Heart left ventricle (tissue), 16 donors: ENCODE measurements around the gene KIF12. TPM values are rescaled to one million over a fixed set of nuclear protein-coding genes. Genes with fewer than 3 reads are reported as not detected.

ENCODE experiments used
- ATAC-seq, 4 donors: fragments of 200-7000 bp; cut with Tn5 transposase; one replicate each; pipeline ENCODE4 v1.9.1; 2020 to 2022; ENCODE audit warnings: moderate library complexity in 4 of 4, mild to moderate bottlenecking in 3 of 4, moderate number of reproducible peaks in 1 of 4
- DNase-seq, 5 donors: peaks; one replicate each; pipeline ENCODE4 v3.0.0-alpha.2; 2020
- H3K27ac ChIP-seq, 12 donors: fragments of 200-600 bp; sonication (generic) in 4 of 12; one replicate each; pipeline versions ENCODE4 v1.5.0 to v1.8.0; 2016 to 2022; ENCODE audit warnings: mild to moderate bottlenecking in 2 of 12
- H3K27me3 ChIP-seq, 9 donors: fragments of 200-600 bp; sonication (generic) in 2 of 9; one replicate each; pipeline versions ENCODE4 v1.5.1 to v1.8.0; 2016 to 2022; ENCODE audit warnings: mild to moderate bottlenecking in 3 of 9
- H3K36me3 ChIP-seq, 9 donors: fragments of 200-600 bp; sonication (generic) in 2 of 9; one replicate each; pipeline versions ENCODE4 v1.5.0 to v1.8.0; 2018 to 2022; ENCODE audit warnings: mild to moderate bottlenecking in 2 of 9
- H3K4me1 ChIP-seq, 12 donors: fragments of 200-600 bp; sonication (generic) in 4 of 12; one replicate each; pipeline versions ENCODE4 v1.5.0 to v1.8.0; 2016 to 2022; ENCODE audit warnings: mild to moderate bottlenecking in 3 of 12
- H3K4me3 ChIP-seq, 12 donors: fragments of 200-600 bp; sonication (generic) in 4 of 12; one replicate each; pipeline versions ENCODE4 v1.5.0 to v1.8.0; 2017 to 2022; ENCODE audit warnings: mild to moderate bottlenecking in 9 of 12, moderate library complexity in 4 of 12
- H3K9me3 ChIP-seq, 12 donors: fragments of 200-600 bp; sonication (generic) in 4 of 12; one replicate each; pipeline versions ENCODE4 v1.5.0 to v1.8.0; 2016 to 2022; ENCODE audit warnings: mild to moderate bottlenecking in 1 of 12
- POLR2A ChIP-seq, 2 donors: fragments of 450-650 bp; IDR thresholded peaks; one replicate each; pipeline ENCODE4 v1.6.1; 2017; ENCODE audit warnings: antibody characterized with exemption in 2 of 2, mild to moderate bottlenecking in 2 of 2, moderate library complexity in 2 of 2
- WGBS, 4 donors: extraction: QIAGEN DNeasy Blood & Tissue Kit in 2 of 4; methylation state at CpG; one replicate each; pipeline versions ENCODE4 v1.1.5 to v1.1.7; 2013 to 2018; 5-methylcytosine and 5-hydroxymethylcytosine counted together
- intact Hi-C, 10 donors: fragments of 100-400 bp; cut with DNase I; formaldehyde crosslinking; loops; one replicate each; pipeline versions ENCODE4 v1.11.1 to v1.14.2; 2022
- polyA plus RNA-seq, 2 donors: library from polyadenylated mRNA; stranded (reverse); fragments of 200-250 nt; gene quantifications; one replicate each; pipeline ENCODE4 v1.2.3, GENCODE V29; 2013
- total RNA-seq, 9 donors: library from RNA; depleted of rRNA in 2 of 9; stranded (reverse); fragments of >200 nt in 2 of 9; fragmentation: NEBNext Ultra II Directional in 3 of 9; extraction: Animal tissue kit (Norgen Biotek cat#: 25700) in 3 of 9; gene quantifications; one replicate each; pipeline versions ENCODE4 v1.1.0 to v1.2.4, GENCODE V29; 2016 to 2023
- TF ChIP-seq, protein P1 (sequence below), 12 donors: fragments of 200-600 bp; sonication (generic) in 4 of 12; IDR thresholded peaks; one replicate each; pipeline versions ENCODE4 v1.5.0 to v1.8.0; 2018 to 2022; ENCODE audit warnings: antibody characterized with exemption in 12 of 12, mild to moderate bottlenecking in 5 of 12
- donor health status: ischemic (EF 13 %, LVEDD 7.1; RV severe dilation, severe dysfunction).
- donor health status: healthy with polysubstance abuse.
- donor health status: DM: no; HTN: yes; CAD: no.
- donor health status: DM: no; HTN: no; CAD: no.
- donor health status: ischemic (EF 25% LVEDD 6.9; RV normal size, moderate dysfunction).
- donor health status: ischemic (EF 25% LVEDD 5.7; RV mildly dilated, moderate dysfunction).
- donor health status: healthy.
- donor health status: DM: yes; HTN: yes; CAD: no.
- donor health status: ischemic (EF 35%, LVEDD 5.7; RV mildly dilated, moderate dysfunction).
- donor health status: nonischemic (EF 11% LVEDD 7.7; RV severe dilation, severe dysfunction).
- donor health status: DM: yes; HTN: yes; CAD: no.
- donor health status: PGD.
- donor health status: ischemic (EF 29% LVEDD 5.4; RV normal size, mild dysfunction).
- donor health status: nonischemic (EF 23%, LVEDD 6.1; RV moderate dilation, normal function).

KIF12 gene
- total and polyA plus RNA-seq, 11 donors = 0.08 to 0.21 TPM; not detected in 9

DNA sequence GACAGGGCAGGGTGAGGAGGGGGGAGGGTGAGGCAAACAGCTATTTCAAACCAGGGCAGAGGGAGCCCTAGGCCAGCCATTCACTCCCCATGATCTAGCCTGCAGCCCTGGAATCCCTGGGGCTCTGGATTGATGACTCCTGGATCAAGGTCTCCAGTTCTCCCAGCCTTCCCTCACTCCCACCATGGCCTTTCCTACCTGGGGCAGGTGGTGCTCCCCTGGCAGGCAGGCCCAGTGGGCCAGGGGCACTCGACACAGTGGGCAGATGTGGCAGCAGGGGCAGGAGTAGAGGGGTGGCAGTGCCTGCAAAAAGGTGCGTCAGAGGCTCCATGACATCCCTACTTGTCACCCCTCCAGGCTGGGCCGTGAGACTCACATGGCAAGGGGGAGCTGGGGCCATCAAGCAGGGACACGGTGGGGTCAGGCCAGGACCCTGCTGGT, 6.0 kb downstream of the KIF12 start:
- no peak for DNase-seq
- Histone ChIP-seq H3K4me1 (peaks cover 0 to 7% (median 4%) of the 10 kb centered on the region in 12 donors), H3K4me3 (no peak overlapping the region), H3K27me3 (peaks cover 0 to 24% (median 9%) of the 10 kb centered on the region in 9 donors), H3K27ac (no peak overlapping the region), H3K9me3 (no peaks in the 10 kb centered on the region), H3K36me3 (no peaks in the 10 kb centered on the region)
- intact Hi-C loops = no loop called here
- no peak for TF ChIP-seq POLR2A (IDR thresholded peaks at IDR 0.05)
- TF ChIP-seq, protein P1, sequence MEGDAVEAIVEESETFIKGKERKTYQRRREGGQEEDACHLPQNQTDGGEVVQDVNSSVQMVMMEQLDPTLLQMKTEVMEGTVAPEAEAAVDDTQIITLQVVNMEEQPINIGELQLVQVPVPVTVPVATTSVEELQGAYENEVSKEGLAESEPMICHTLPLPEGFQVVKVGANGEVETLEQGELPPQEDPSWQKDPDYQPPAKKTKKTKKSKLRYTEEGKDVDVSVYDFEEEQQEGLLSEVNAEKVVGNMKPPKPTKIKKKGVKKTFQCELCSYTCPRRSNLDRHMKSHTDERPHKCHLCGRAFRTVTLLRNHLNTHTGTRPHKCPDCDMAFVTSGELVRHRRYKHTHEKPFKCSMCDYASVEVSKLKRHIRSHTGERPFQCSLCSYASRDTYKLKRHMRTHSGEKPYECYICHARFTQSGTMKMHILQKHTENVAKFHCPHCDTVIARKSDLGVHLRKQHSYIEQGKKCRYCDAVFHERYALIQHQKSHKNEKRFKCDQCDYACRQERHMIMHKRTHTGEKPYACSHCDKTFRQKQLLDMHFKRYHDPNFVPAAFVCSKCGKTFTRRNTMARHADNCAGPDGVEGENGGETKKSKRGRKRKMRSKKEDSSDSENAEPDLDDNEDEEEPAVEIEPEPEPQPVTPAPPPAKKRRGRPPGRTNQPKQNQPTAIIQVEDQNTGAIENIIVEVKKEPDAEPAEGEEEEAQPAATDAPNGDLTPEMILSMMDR (IDR thresholded peaks at IDR 0.05) = no peak
- 84 to 95% (median 87%) methylated on average over 3 to 4 of the region's 4 CpGs for WGBS, 4 donors
- no peak for ATAC-seq

- ATAC-seq (peak in 1 of 4 donors; percentile 11), DNase-seq (no peak)
- TF ChIP-seq, protein P1 (IDR thresholded peaks at IDR 0.05) = no peak
- no peak for TF ChIP-seq POLR2A (IDR thresholded peaks at IDR 0.05)
- H3K4me1 ChIP-seq = no peaks in the 10 kb centered on the region
- peaks cover 0 to 17% (median 2%) of the 10 kb centered on the region in 9 donors for H3K27me3 ChIP-seq
- no peak overlapping the region for H3K27ac ChIP-seq
- H3K36me3 ChIP-seq = no peaks in the 10 kb centered on the region
- WGBS, 4 donors = 82 to 93% (median 89%) methylated on average over 2 to 4 of the region's 4 CpGs
- H3K9me3 ChIP-seq = no peaks in the 10 kb centered on the region
- no peak overlapping the region for H3K4me3 ChIP-seq
- intact Hi-C loops = no loop called here
Measured at GRCh38 chr9:114092336-114092735, 6.8 kb downstream of the KIF12 start.

GRCh38 chr9:114091711-114092110, 7.4 kb downstream of the KIF12 start:
- DNase-seq = no peak
- Histone ChIP-seq H3K9me3 (no peaks in the 10 kb centered on the region), H3K27me3 (peaks cover 0 to 12% (median 0%) of the 10 kb centered on the region in 9 donors), H3K36me3 (no peaks in the 10 kb centered on the region), H3K4me1 (no peaks in the 10 kb centered on the region), H3K4me3 (no peak overlapping the region), H3K27ac (no peak overlapping the region)
- 80 to 93% (median 88%) methylated on average over 4 to 8 of the region's 8 CpGs for WGBS, 4 donors
- TF ChIP-seq, protein P1 (IDR thresholded peaks at IDR 0.05) = no peak
- TF ChIP-seq POLR2A (IDR thresholded peaks at IDR 0.05) = no peak
- intact Hi-C loops = no loop called here
- ATAC-seq = no peak

- Histone ChIP-seq H3K36me3 (no peaks in the 10 kb centered on the region), H3K27me3 (peaks cover 0 to 2% (median 0%) of the 10 kb centered on the region in 9 donors), H3K27ac (no peak overlapping the region), H3K4me3 (no peak overlapping the region), H3K4me1 (no peaks in the 10 kb centered on the region), H3K9me3 (no peaks in the 10 kb centered on the region)
- ATAC-seq = no peak
- DNase-seq = no peak
- TF ChIP-seq, protein P1 (IDR thresholded peaks at IDR 0.05) = no peak
- TF ChIP-seq POLR2A (IDR thresholded peaks at IDR 0.05) = no peak
- intact Hi-C loops = no loop called here
- WGBS, 4 donors = 89 to 97% (median 95%) methylated on average over 4 of the region's 4 CpGs
Measured at GRCh38 chr9:114090798-114091197, 8.3 kb downstream of the KIF12 start.
